Mesenteric fat pad (tissue), 1 donor: Measurements from ENCODE around the gene SRPX2. TPM values are rescaled to one million over a fixed set of nuclear protein-coding genes. Genes with fewer than 3 reads are reported as not detected.
"Not testable (repeated sequence)": the region's sequence is repeated elsewhere in the genome, so short reads cannot be mapped to it uniquely, and the experiment has no call there.

Experiments used
- DNase-seq: peaks from one replicate; pipeline ENCODE4 v3.0.0-alpha.2; 2020; ENCODE audit warnings: low spot score
- total RNA-seq: library from RNA; stranded (reverse); fragmentation: NEBNext Ultra II Directional; extraction: Animal tissue kit (Norgen Biotek cat#: 25700); gene quantifications from one replicate; pipeline ENCODE4 v1.2.1, GENCODE V29; 2021
- donor health status: DM: yes; HTN: yes; CAD: no.

Gene SRPX2
- total RNA-seq, 1 donor from 2014 or later: 224 TPM

- DNase-seq: no peak
These were observed 52.0 kb downstream of the SRPX2 start for GRCh38 chrX:100695991-100696390.

- no peak for DNase-seq
These were observed 52.8 kb downstream of the SRPX2 start for GRCh38 chrX:100696699-100697351.

GRCh38 chrX:100698551-100698950 is 54.6 kb downstream of the SRPX2 start:
- no peak for DNase-seq

GRCh38 chrX:100700809-100701208 is 56.8 kb downstream of the SRPX2 start:
- no peak for DNase-seq

GRCh38 chrX:100704581-100705203 is 60.7 kb downstream of the SRPX2 start:
- no peak for DNase-seq

GRCh38 chrX:100710816-100711215 is 66.8 kb downstream of the SRPX2 start:
- DNase-seq: no peak

- DNase-seq: no peak
These were observed 73.4 kb downstream of the SRPX2 start for GRCh38 chrX:100717363-100717762.

- no peak for DNase-seq
These were observed 75.1 kb downstream of the SRPX2 start for GRCh38 chrX:100719139-100719538.

- no peak for DNase-seq
These were observed 76.3 kb downstream of the SRPX2 start for GRCh38 chrX:100720301-100720700.

- DNase-seq: no peak
These were observed 77.3 kb downstream of the SRPX2 start for GRCh38 chrX:100721328-100721727.

GRCh38 chrX:100724006-100724405 is 80.0 kb downstream of the SRPX2 start:
- DNase-seq: not testable (repeated sequence)

Other genes with a start within 250 kb of the SRPX2 start
- 5.2 TPM for gene PCDH19, start 233.9 kb upstream of the SRPX2 start, total RNA-seq
- gene TNMD, start 59.3 kb upstream of the SRPX2 start, total RNA-seq: 39.1 TPM
- gene TSPAN6, start 7.4 kb upstream of the SRPX2 start, total RNA-seq: 34.7 TPM
- 12.3 TPM for gene SYTL4, start 87.9 kb downstream of the SRPX2 start, total RNA-seq
- gene CSTF2, start 176.2 kb downstream of the SRPX2 start, total RNA-seq: 8.2 TPM
- not detected for gene NOX1, start 230.2 kb downstream of the SRPX2 start, total RNA-seq